Type B pancreatic cell (in vitro differentiated cells): ENCODE results near the gene SP4. TPM values are rescaled to one million over a fixed set of nuclear protein-coding genes. Genes with fewer than 3 reads are reported as not detected.

Source experiments
- DNase-seq: peaks from one replicate; pipeline ENCODE4 v3.0.0; 2021; ENCODE audit warnings: mixed read lengths; ENCODE audit not compliant: unreplicated experiment; ENCODE audit errors: extremely low spot score
- H3K27ac Mint-ChIP-seq: 2 replicates; pipeline ENCODE4 v1.8.0; 2021; ENCODE audit warnings: mild to moderate bottlenecking, mixed read lengths
- H3K27me3 Mint-ChIP-seq: 2 replicates; pipeline ENCODE4 v1.8.0; 2021; ENCODE audit warnings: mixed read lengths
- H3K36me3 Mint-ChIP-seq: 2 replicates; pipeline ENCODE4 v1.8.0; 2021; ENCODE audit warnings: mixed read lengths
- H3K4me1 Mint-ChIP-seq: one replicate; pipeline ENCODE4 v1.8.0; 2021; ENCODE audit warnings: mixed read lengths; ENCODE audit not compliant: unreplicated experiment
- H3K4me3 Mint-ChIP-seq: 2 replicates; pipeline ENCODE4 v1.8.0; 2021; ENCODE audit warnings: mild to moderate bottlenecking, mixed read lengths
- H3K9me3 Mint-ChIP-seq: 2 replicates; pipeline ENCODE4 v1.8.0; 2021; ENCODE audit warnings: mixed read lengths
- total RNA-seq: library from RNA; stranded (reverse); gene quantifications from 2 replicates; pipeline ENCODE4 v1.2.1, GENCODE V29; 2021; ENCODE audit warnings: low replicate concordance
- TF ChIP-seq, protein P1 (sequence below): fragments of 200-600 bp; sonication (generic); conservative IDR thresholded peaks from 2 replicates; pipeline ENCODE4 v1.5.0; 2021; ENCODE audit warnings: antibody characterized with exemption, mild to moderate bottlenecking

SP4 gene
- total RNA-seq, 1 donor from 2014 or later: 12.4 TPM

DNA sequence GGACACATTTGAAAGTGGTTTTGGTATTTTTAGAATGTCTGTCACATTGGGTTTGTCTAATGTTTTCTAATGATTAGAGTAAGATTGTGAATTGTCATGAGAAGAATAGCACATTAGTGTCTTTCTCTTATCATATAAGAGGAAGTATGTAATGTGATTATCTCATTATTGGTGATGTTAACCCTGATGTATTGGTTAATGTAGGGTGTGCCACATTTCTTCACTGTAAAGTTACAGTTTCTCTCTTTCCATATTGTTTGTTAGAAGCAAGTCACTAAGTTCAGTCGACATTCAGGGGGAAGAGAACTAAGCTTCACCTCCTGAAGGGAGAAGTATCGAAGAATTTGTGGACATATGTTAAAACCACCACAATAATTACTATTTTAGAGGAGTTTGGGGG is 58.6 kb downstream of the SP4 start:
- H3K4me1 Mint-ChIP-seq: no peaks in the 10 kb centered on the region
- no peaks in the 10 kb centered on the region for H3K9me3 Mint-ChIP-seq
- no peak overlapping the region for H3K27ac Mint-ChIP-seq
- TF ChIP-seq, protein P1, sequence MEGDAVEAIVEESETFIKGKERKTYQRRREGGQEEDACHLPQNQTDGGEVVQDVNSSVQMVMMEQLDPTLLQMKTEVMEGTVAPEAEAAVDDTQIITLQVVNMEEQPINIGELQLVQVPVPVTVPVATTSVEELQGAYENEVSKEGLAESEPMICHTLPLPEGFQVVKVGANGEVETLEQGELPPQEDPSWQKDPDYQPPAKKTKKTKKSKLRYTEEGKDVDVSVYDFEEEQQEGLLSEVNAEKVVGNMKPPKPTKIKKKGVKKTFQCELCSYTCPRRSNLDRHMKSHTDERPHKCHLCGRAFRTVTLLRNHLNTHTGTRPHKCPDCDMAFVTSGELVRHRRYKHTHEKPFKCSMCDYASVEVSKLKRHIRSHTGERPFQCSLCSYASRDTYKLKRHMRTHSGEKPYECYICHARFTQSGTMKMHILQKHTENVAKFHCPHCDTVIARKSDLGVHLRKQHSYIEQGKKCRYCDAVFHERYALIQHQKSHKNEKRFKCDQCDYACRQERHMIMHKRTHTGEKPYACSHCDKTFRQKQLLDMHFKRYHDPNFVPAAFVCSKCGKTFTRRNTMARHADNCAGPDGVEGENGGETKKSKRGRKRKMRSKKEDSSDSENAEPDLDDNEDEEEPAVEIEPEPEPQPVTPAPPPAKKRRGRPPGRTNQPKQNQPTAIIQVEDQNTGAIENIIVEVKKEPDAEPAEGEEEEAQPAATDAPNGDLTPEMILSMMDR: no peak
- H3K36me3 Mint-ChIP-seq: peaks cover 15% of the 10 kb centered on the region
- no peak overlapping the region for H3K4me3 Mint-ChIP-seq
- DNase-seq: no peak
- no peaks in the 10 kb centered on the region for H3K27me3 Mint-ChIP-seq

DNA sequence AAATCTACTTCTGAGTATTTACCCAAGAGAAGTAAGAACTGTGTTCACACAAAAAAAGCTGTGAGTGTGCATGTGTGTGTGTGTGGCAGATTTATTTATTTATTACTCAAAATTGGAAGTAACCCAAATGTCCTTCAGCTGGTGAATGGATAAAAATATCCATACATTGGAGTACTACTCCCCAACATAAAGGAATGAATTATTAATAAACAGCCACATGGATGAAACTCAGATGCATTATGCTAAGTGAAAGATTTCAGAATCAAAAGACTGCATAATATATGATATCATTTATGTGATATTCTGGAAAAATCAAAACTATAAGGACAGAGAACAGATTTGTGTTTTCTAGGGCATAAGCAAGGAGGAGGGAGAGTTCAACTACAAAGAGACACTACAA is 67.8 kb downstream of the SP4 start:
- TF ChIP-seq, protein P1: no peak
- no peak overlapping the region for H3K27ac Mint-ChIP-seq
- H3K4me3 Mint-ChIP-seq: no peak overlapping the region
- DNase-seq: no peak
- H3K4me1 Mint-ChIP-seq: no peaks in the 10 kb centered on the region
- H3K36me3 Mint-ChIP-seq: peaks cover 15% of the 10 kb centered on the region
- peaks cover 9% of the 10 kb centered on the region for H3K9me3 Mint-ChIP-seq
- no peaks in the 10 kb centered on the region for H3K27me3 Mint-ChIP-seq

DNA sequence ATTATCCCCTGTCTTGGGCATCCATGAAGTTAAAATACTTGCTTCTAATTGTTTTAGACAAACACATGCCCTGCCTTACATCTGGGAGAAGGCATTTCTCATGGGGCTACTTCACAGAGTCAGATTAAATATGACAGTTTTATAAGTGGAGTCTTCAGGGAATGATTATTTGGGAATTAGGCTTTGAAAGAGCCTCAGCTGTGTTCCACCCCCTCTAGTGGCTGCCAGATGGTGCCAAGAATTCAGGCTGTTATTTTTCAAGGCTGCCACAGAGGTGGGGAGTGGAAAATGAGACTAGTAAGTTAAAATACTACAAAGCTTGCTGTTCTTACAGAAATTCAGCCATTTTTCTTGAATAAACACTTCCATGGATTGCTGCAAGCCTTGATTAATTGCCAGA is 69.2 kb downstream of the SP4 start:
- Mint-ChIP-seq H3K4me3 (no peak overlapping the region), H3K4me1 (no peaks in the 10 kb centered on the region), H3K27me3 (no peaks in the 10 kb centered on the region), H3K36me3 (peaks cover 14% of the 10 kb centered on the region), H3K27ac (no peak overlapping the region), H3K9me3 (peaks cover 15% of the 10 kb centered on the region)
- no peak for DNase-seq
- TF ChIP-seq, protein P1: no peak

DNA sequence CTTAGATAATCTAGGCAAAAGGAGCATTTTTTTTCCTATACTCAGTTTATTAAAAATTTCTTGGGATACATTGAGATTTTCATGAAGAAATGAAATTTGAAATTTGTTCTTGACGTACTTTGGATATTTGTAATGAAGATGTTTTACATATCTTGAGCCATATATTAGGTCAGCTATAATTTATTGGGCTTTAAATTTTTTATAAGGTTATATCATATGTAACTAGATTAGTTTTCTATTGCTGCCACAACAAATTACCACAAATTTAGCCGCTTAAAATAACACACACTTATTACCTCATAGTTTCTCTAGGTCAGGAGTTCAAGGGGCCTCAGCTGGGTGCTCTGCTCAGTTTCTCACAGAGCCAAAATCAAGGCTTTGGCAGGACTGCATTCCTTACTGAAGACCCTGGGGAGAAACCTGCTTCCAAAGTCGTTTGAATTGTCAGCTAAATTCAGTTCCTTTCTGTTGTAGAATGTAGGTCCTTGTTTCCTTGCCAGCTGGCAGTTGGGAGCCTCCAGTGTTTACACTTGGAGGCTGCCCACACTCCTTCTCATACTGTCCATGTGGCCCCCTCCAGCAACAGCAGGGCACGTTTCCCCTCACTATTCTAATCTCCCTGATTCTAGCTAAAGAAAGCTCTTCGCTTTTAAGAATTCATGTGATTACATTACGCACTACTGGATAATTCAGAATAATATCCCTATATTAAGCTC is 72.4 kb downstream of the SP4 start:
- no peak for DNase-seq
- Mint-ChIP-seq H3K27me3 (no peaks in the 10 kb centered on the region), H3K4me1 (peaks cover 10% of the 10 kb centered on the region), H3K27ac (no peak overlapping the region), H3K4me3 (no peak overlapping the region), H3K9me3 (peaks cover 21% of the 10 kb centered on the region), H3K36me3 (peaks cover 23% of the 10 kb centered on the region)
- TF ChIP-seq, protein P1: no peak

DNA sequence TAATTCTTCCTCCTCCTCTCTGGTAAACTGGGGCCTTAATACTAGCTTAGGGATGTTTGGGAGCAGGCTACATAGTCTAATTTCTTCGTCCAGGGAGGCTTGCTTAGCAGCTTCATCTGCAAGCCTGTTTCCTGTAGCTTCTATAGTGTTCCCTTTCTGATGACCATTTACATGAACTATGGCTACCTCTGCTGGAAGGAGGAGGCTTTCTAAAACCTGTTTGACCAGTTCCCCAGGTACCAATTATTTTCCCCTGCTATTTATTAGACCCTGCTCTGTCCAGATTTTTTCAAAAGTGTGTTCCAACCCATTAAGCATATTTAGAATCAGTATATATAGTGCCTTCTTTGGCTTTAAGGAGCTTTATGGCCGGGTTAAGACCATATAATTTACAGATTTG is 76.1 kb downstream of the SP4 start:
- TF ChIP-seq, protein P1: no peak
- Mint-ChIP-seq H3K4me3 (peak overlapping the region; percentile 12), H3K9me3 (peaks cover 12% of the 10 kb centered on the region), H3K27me3 (peaks cover 4% of the 10 kb centered on the region), H3K4me1 (peaks cover 10% of the 10 kb centered on the region), H3K27ac (no peak overlapping the region), H3K36me3 (peaks cover 25% of the 10 kb centered on the region)
- no peak for DNase-seq
